HEK293 (cell line): Measurements from ENCODE around the gene GNAT1.

Experiments
- ATF2 ChIP-seq: fragments of 450-650 bp; formaldehyde crosslinking; IDR thresholded peaks from 2 replicates; pipeline ENCODE4 v1.5.1; 2016; ENCODE audit warnings: missing biosample characterization, missing genetic modification characterization, low read depth
- CTCF ChIP-seq: fragments of 450-650 bp; formaldehyde crosslinking; IDR thresholded peaks from 2 replicates; pipeline ENCODE4 v1.5.1; 2016; ENCODE audit warnings: missing biosample characterization, missing genetic modification characterization
- ELK4 ChIP-seq: IDR thresholded peaks from 2 replicates; pipeline ENCODE4 v1.6.1; 2011; ENCODE audit warnings: mild to moderate bottlenecking, low read depth, low read length, borderline replicate concordance
- KLF8 ChIP-seq: fragments of 450-650 bp; formaldehyde crosslinking; IDR thresholded peaks from 2 replicates; pipeline ENCODE4 v1.5.1; 2016; ENCODE audit warnings: missing biosample characterization, missing genetic modification characterization
- SETDB1 ChIP-seq: IDR thresholded peaks from one replicate; pipeline ENCODE4 v1.6.1; 2017; ENCODE audit warnings: mild to moderate bottlenecking, low read length, moderate library complexity, mixed read lengths; ENCODE audit not compliant: insufficient read length
- ZBTB11 ChIP-seq: fragments of 450-650 bp; formaldehyde crosslinking; conservative IDR thresholded peaks from 2 replicates; pipeline ENCODE4 v1.5.1; 2016; ENCODE audit warnings: low read depth, missing biosample characterization, missing genetic modification characterization
- ZEB2 ChIP-seq: fragments of 450-650 bp; formaldehyde crosslinking; IDR thresholded peaks from 2 replicates; pipeline ENCODE4 v1.5.1; 2016; ENCODE audit warnings: missing biosample characterization, missing genetic modification characterization
- ZFHX2 ChIP-seq: fragments of 450-650 bp; formaldehyde crosslinking; conservative IDR thresholded peaks from 2 replicates; pipeline ENCODE4 v1.5.1; 2016; ENCODE audit warnings: missing biosample characterization, missing genetic modification characterization
- ZNF146 ChIP-seq: fragments of 450-650 bp; formaldehyde crosslinking; IDR thresholded peaks from 2 replicates; pipeline ENCODE4 v1.5.1; 2016; ENCODE audit warnings: missing biosample characterization, missing genetic modification characterization
- ZNF274 ChIP-seq, 2 experiments: fragments of 200-500 bp in 1 of 2; fragments of 450-650 bp in 1 of 2; sonication (Bioruptor generic) in 1 of 2; formaldehyde crosslinking in 1 of 2; IDR thresholded peaks; 2 replicates each; pipeline versions ENCODE4 v1.5.1 to v1.6.1; 2014 to 2016; ENCODE audit warnings: borderline replicate concordance in 1 of 2, inconsistent platforms in 1 of 2, low read length in 1 of 2, missing biosample characterization in 1 of 2, missing genetic modification characterization in 1 of 2
- ZNF501 ChIP-seq: fragments of 450-650 bp; formaldehyde crosslinking; IDR thresholded peaks from 2 replicates; pipeline ENCODE4 v1.5.1; 2016; ENCODE audit warnings: missing biosample characterization, missing genetic modification characterization
- ZNF843 ChIP-seq: fragments of 450-650 bp; formaldehyde crosslinking; IDR thresholded peaks from 2 replicates; pipeline ENCODE4 v1.5.1; 2016; ENCODE audit warnings: missing biosample characterization, missing genetic modification characterization

- TF ChIP-seq CTCF (no peak), ZNF274 (IDR thresholded peaks at IDR 0.05; ENCODE audit: low read length) (no peak), ZNF274 (tag by site-specific recombination; IDR thresholded peaks at IDR 0.05; ENCODE audit: borderline replicate concordance) (no peak), ZBTB11 (no peak), ZNF843 (tag by site-specific recombination) (no peak), KLF8 (tag by site-specific recombination) (no peak), ZFHX2 (no peak), ELK4 (no peak), ATF2 (no peak), SETDB1 (no peak), ZEB2 (tag by site-specific recombination) (no peak), ZNF146 (tag by site-specific recombination) (no peak), ZNF501 (tag by site-specific recombination) (no peak)
Observed at GRCh38 chr3:50242851-50243542, 51.6 kb downstream of the GNAT1 start.
